ENCODE data around the gene GRIA4.

GRCh38 chr11:106017093-106017492 is 407.2 kb downstream of the GRIA4 start:
- TF ChIP-seq ZNF274 (CRISPR knock-in tag; IDR thresholded peaks at IDR 0.05) (no peak), ISL2 (CRISPR knock-in tag; IDR thresholded peaks at IDR 0.05) (no peak)
- TF ChIP-seq, protein P1, sequence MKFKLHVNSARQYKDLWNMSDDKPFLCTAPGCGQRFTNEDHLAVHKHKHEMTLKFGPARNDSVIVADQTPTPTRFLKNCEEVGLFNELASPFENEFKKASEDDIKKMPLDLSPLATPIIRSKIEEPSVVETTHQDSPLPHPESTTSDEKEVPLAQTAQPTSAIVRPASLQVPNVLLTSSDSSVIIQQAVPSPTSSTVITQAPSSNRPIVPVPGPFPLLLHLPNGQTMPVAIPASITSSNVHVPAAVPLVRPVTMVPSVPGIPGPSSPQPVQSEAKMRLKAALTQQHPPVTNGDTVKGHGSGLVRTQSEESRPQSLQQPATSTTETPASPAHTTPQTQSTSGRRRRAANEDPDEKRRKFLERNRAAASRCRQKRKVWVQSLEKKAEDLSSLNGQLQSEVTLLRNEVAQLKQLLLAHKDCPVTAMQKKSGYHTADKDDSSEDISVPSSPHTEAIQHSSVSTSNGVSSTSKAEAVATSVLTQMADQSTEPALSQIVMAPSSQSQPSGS (CRISPR knock-in tag; IDR thresholded peaks at IDR 0.05): no peak
